ENCODE results near the gene PEX11B.
A peak's percentile ranks its signal among the peaks of the same experiment; 100 is the strongest.

PEX11B gene

GRCh38 chr1:145918144-145918991, at the start of gene PEX11B:
Gene PEX11B (minus strand): TSS chr1:145918717. CDS start chr1:145918688, 29 bp downstream.
- DNase-seq: peak; percentile 83 to 88

- DNase-seq: no peak
Measured at GRCh38 chr1:145967288-145967687, 48.8 kb upstream of the PEX11B start.

- DNase-seq: no peak
Measured at GRCh38 chr1:145965119-145965744, 46.7 kb upstream of the PEX11B start.

GRCh38 chr1:145964328-145965118, 46.0 kb upstream of the PEX11B start, which contains the start of the genes ANKRD34A and POLR3GL:
Gene ANKRD34A (minus strand): TSS chr1:145964575. CDS start chr1:145961759, 2,816 bp downstream.
Gene POLR3GL (plus strand): TSS chr1:145964690. CDS start chr1:145974866, 10,176 bp downstream.
- DNase-seq: peak; percentile 89 to 92

GRCh38 chr1:145963265-145964019, 44.9 kb upstream of the PEX11B start:
- no peak for DNase-seq

GRCh38 chr1:145962157-145963102, 43.9 kb upstream of the PEX11B start:
- no peak for DNase-seq

- no peak for DNase-seq
Measured at GRCh38 chr1:145961425-145962156, 43.1 kb upstream of the PEX11B start.

GRCh38 chr1:145961109-145961424, 42.5 kb upstream of the PEX11B start:
- no peak for DNase-seq

- DNase-seq: peak; percentile 34 to 47
Measured at GRCh38 chr1:145960468-145961108, 42.1 kb upstream of the PEX11B start.

- no peak for DNase-seq
Measured at GRCh38 chr1:145959957-145960467, 41.5 kb upstream of the PEX11B start.

GRCh38 chr1:145959333-145959732, 40.8 kb upstream of the PEX11B start:
- DNase-seq: no peak

- DNase-seq: no peak
Measured at GRCh38 chr1:145958734-145959133, 40.2 kb upstream of the PEX11B start.

- DNase-seq: peak; percentile 96 to 97
Measured at GRCh38 chr1:145957443-145958319, 39.2 kb upstream of the PEX11B start, which contains the start of gene LIX1L. Gene LIX1L (minus strand): TSS chr1:145958017. CDS start chr1:145957927, 90 bp downstream.

- no peak for DNase-seq
Measured at GRCh38 chr1:145956781-145957442, 38.4 kb upstream of the PEX11B start.

- DNase-seq: no peak
Measured at GRCh38 chr1:145956361-145956760, 37.8 kb upstream of the PEX11B start.

GRCh38 chr1:145955436-145955835, 36.9 kb upstream of the PEX11B start:
- no peak for DNase-seq

GRCh38 chr1:145953861-145954260, 35.3 kb upstream of the PEX11B start:
- DNase-seq: no peak

- no peak for DNase-seq
Measured at GRCh38 chr1:145952903-145953302, 34.4 kb upstream of the PEX11B start.

All from inflammatory macrophage treated with lipopolysaccharide for 1 hour (primary cell).